ENCODE measurements around the gene CENPL.

The CENPL gene

GRCh38 chr1:173824315-173825081 lies at the start of gene CENPL, which contains the start of gene DARS2:
TSS of gene CENPL (minus strand) at chr1:173824883. CDS start at chr1:173811299, 13,584 bp downstream.
TSS of gene DARS2 (plus strand) at chr1:173824673. CDS start at chr1:173825230, 557 bp downstream.
- peaks cover 26% of the 10 kb centered on the region for H3K4me1 ChIP-seq (ENCODE audit: low read depth, poor library complexity, severe bottlenecking)
- TF ChIP-seq CTCF (conservative IDR thresholded peaks at IDR 0.05; ENCODE audit: low read depth, low read length): no peak
- H2AFZ ChIP-seq (ENCODE audit: low read depth): peak within 1 kb of the TSS; percentile 64
- peak within 1 kb of the TSS; percentile 93 for H3K4me3 ChIP-seq (IDR thresholded peaks at IDR 0.05; ENCODE audit: insufficient read depth, low read depth, low read length)
- no peaks in the 10 kb centered on the region for H3K36me3 ChIP-seq (ENCODE audit: insufficient read depth)
- peak within 1 kb of the TSS; percentile 93 for H3K27ac ChIP-seq
- H3K4me2 ChIP-seq: peak within 1 kb of the TSS; percentile 87
- no peaks in the 10 kb centered on the region for H3K27me3 ChIP-seq (ENCODE audit: insufficient read depth, low read depth)
- peak within 1 kb of the TSS; percentile 93 for H3K9ac ChIP-seq
- peaks cover 52% of the 10 kb centered on the region for H3K79me2 ChIP-seq (ENCODE audit: insufficient read depth, low read depth)
- H4K20me1 ChIP-seq (ENCODE audit: insufficient read depth): no peaks in the 10 kb centered on the region

GRCh38 chr1:173871500-173871899 lies 46.8 kb upstream of the CENPL start:
- H3K9ac ChIP-seq: no peak overlapping the region
- no peak overlapping the region for H3K27ac ChIP-seq
- H3K36me3 ChIP-seq (ENCODE audit: insufficient read depth): peaks cover 10% of the 10 kb centered on the region; the same call in 1 of the 2 replicates
- H3K4me2 ChIP-seq: no peak overlapping the region
- H2AFZ ChIP-seq (ENCODE audit: low read depth): no peak overlapping the region
- H3K79me2 ChIP-seq (ENCODE audit: insufficient read depth, low read depth): peaks cover 13% of the 10 kb centered on the region
- no peak overlapping the region for H3K4me3 ChIP-seq (IDR thresholded peaks at IDR 0.05; ENCODE audit: insufficient read depth, low read depth, low read length)
- H4K20me1 ChIP-seq (ENCODE audit: insufficient read depth): peaks cover 6% of the 10 kb centered on the region; the same call in 1 of the 2 replicates
- no peak for TF ChIP-seq CTCF (conservative IDR thresholded peaks at IDR 0.05; ENCODE audit: low read depth, low read length)
- H3K4me1 ChIP-seq (ENCODE audit: low read depth, poor library complexity, severe bottlenecking): peaks cover 20% of the 10 kb centered on the region
- H3K27me3 ChIP-seq (ENCODE audit: insufficient read depth, low read depth): no peaks in the 10 kb centered on the region

GRCh38 chr1:173871091-173871490 lies 46.4 kb upstream of the CENPL start:
- H3K9ac ChIP-seq: no peak overlapping the region
- peaks cover 24% of the 10 kb centered on the region for H3K4me1 ChIP-seq (ENCODE audit: low read depth, poor library complexity, severe bottlenecking)
- no peak overlapping the region for H3K4me2 ChIP-seq
- H3K4me3 ChIP-seq (IDR thresholded peaks at IDR 0.05; ENCODE audit: insufficient read depth, low read depth, low read length): no peak overlapping the region
- H3K79me2 ChIP-seq (ENCODE audit: insufficient read depth, low read depth): peaks cover 17% of the 10 kb centered on the region
- no peak for TF ChIP-seq CTCF (conservative IDR thresholded peaks at IDR 0.05; ENCODE audit: low read depth, low read length)
- no peak overlapping the region for H2AFZ ChIP-seq (ENCODE audit: low read depth)
- no peak overlapping the region for H3K27ac ChIP-seq
- H3K27me3 ChIP-seq (ENCODE audit: insufficient read depth, low read depth): no peaks in the 10 kb centered on the region
- peaks cover 10% of the 10 kb centered on the region for H4K20me1 ChIP-seq (ENCODE audit: insufficient read depth)
- peaks cover 14% of the 10 kb centered on the region; the same call in 1 of the 2 replicates for H3K36me3 ChIP-seq (ENCODE audit: insufficient read depth)

GRCh38 chr1:173870252-173871075 lies 45.8 kb upstream of the CENPL start:
- Histone ChIP-seq H3K4me2 (no peak overlapping the region), H3K4me3 (IDR thresholded peaks at IDR 0.05; ENCODE audit: insufficient read depth, low read depth, low read length) (no peak overlapping the region), H3K27ac (no peak overlapping the region), H3K27me3 (ENCODE audit: insufficient read depth, low read depth) (no peaks in the 10 kb centered on the region), H3K36me3 (ENCODE audit: insufficient read depth) (peaks cover 20% of the 10 kb centered on the region), H3K79me2 (ENCODE audit: insufficient read depth, low read depth) (peaks cover 24% of the 10 kb centered on the region), H3K9ac (no peak overlapping the region), H3K4me1 (ENCODE audit: low read depth, poor library complexity, severe bottlenecking) (peaks cover 30% of the 10 kb centered on the region), H4K20me1 (ENCODE audit: insufficient read depth) (peaks cover 16% of the 10 kb centered on the region), H2AFZ (ENCODE audit: low read depth) (no peak overlapping the region)
- TF ChIP-seq CTCF (conservative IDR thresholded peaks at IDR 0.05; ENCODE audit: low read depth, low read length): no peak
